OCI-LY3 (cell line): ENCODE measurements around the gene PIGT.

Experiments used
- H2AFZ ChIP-seq: fragments of 200-600, 300-600 bp; shearing (Covaris generic); 2 replicates; pipeline ENCODE4 v1.6.0; 2014; ENCODE audit warnings: antibody characterized with exemption, low read depth, low read length
- H3K27ac ChIP-seq: fragments of 200-600, 300-600 bp; sonication (generic); 2 replicates; pipeline ENCODE4 v1.5.1; 2014; ENCODE audit warnings: mild to moderate bottlenecking, low read length, moderate library complexity, mixed read lengths
- H3K27me3 ChIP-seq: fragments of 200-600, 300-600 bp; sonication (generic); 2 replicates; pipeline ENCODE4 v1.6.1; 2014; ENCODE audit warnings: low read depth, low read length, mixed read lengths
- H3K36me3 ChIP-seq: fragments of 200-600, 300-600 bp; sonication (generic); replicated peaks from 2 replicates; pipeline ENCODE3; 2014; ENCODE audit warnings: low read depth, low read length, mixed read lengths
- H3K4me1 ChIP-seq: fragments of 300-600, 200-600 bp; sonication (generic); 2 replicates; pipeline ENCODE4 v1.6.1; 2014; ENCODE audit warnings: low read length, mixed read lengths
- H3K4me2 ChIP-seq: fragments of 200-600, 300-600 bp; sonication (generic); 2 replicates; pipeline ENCODE4 v1.6.1; 2014; ENCODE audit warnings: low read length, mixed read lengths
- H3K4me3 ChIP-seq: fragments of 300-600, 200-600 bp; sonication (generic); 2 replicates; pipeline ENCODE4 v1.5.1; 2014; ENCODE audit warnings: antibody characterized with exemption, mild to moderate bottlenecking, low read length, moderate library complexity
- H3K79me2 ChIP-seq: fragments of 300-600, 200-600 bp; shearing (Covaris generic); 2 replicates; pipeline ENCODE4 v1.6.1; 2014; ENCODE audit warnings: mild to moderate bottlenecking, low read length, mixed read lengths
- H3K9ac ChIP-seq: fragments of 300-600, 200-600 bp; shearing (Covaris generic); 2 replicates; pipeline ENCODE4 v1.6.0; 2014; ENCODE audit warnings: mild to moderate bottlenecking, low read length, moderate library complexity
- H3K9me3 ChIP-seq: fragments of 200-600, 300-600 bp; shearing (Covaris generic); 2 replicates; pipeline ENCODE4 v1.6.1; 2014; ENCODE audit warnings: low read length, mixed read lengths; ENCODE audit not compliant: insufficient read depth
- H4K20me1 ChIP-seq: fragments of 200-600, 300-600 bp; sonication (generic); 2 replicates; pipeline ENCODE4 v1.6.1; 2016; ENCODE audit warnings: low read length, mixed read lengths; ENCODE audit not compliant: insufficient read depth
- CTCF ChIP-seq: fragments of 200-600, 300-600 bp; sonication (generic); IDR thresholded peaks from 2 replicates; pipeline ENCODE4 v1.5.1; 2014; ENCODE audit warnings: antibody characterized with exemption, low read length, low read depth
- EZH2phosphoT487 ChIP-seq: fragments of 200-600 bp; shearing (Covaris generic); IDR thresholded peaks from 2 replicates; pipeline ENCODE4 v1.6.1; 2018; ENCODE audit warnings: antibody characterized with exemption, mixed run types, low read depth

The PIGT gene

DNA sequence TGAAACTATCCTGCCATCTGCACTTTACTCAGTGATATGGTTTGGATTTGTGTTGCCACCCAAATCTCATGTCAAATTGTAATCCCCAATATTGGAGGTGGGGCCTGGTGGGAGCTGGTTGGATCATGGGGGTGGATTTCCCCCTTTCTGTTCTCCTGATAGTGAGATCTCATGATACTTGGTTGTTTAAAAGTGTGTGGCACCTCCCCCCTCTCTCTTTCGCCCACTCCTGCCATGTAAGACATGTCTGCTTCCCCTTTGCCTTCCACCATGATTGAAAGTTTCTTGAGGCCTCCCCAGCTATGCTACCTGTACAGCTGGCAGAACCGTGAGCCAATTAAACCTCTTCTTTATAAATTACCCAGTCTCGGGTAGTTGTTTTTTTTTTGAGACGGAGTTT, 18.0 kb downstream of the PIGT start:
- H3K4me2 ChIP-seq: no peak overlapping the region
- no peak overlapping the region for H3K9ac ChIP-seq
- H3K4me3 ChIP-seq: no peak overlapping the region
- TF ChIP-seq CTCF: no peak
- TF ChIP-seq EZH2phosphoT487: no peak
- H4K20me1 ChIP-seq: no peaks in the 10 kb centered on the region
- no peak overlapping the region for H2AFZ ChIP-seq
- H3K27ac ChIP-seq: no peak overlapping the region
- H3K79me2 ChIP-seq: no peaks in the 10 kb centered on the region
- no peaks in the 10 kb centered on the region for H3K9me3 ChIP-seq
- H3K27me3 ChIP-seq: peaks cover 8% of the 10 kb centered on the region; the same call in 1 of the 2 replicates
- H3K4me1 ChIP-seq: peaks cover 48% of the 10 kb centered on the region
- H3K36me3 ChIP-seq: peaks cover 15% of the 10 kb centered on the region

- peaks cover 9% of the 10 kb centered on the region for H3K27me3 ChIP-seq
- TF ChIP-seq CTCF (peak; percentile 100), EZH2phosphoT487 (no peak)
- peak overlapping the region; percentile 76 for H2AFZ ChIP-seq
- H4K20me1 ChIP-seq: no peaks in the 10 kb centered on the region
- H3K4me3 ChIP-seq: peak overlapping the region; percentile 78
- no peaks in the 10 kb centered on the region for H3K79me2 ChIP-seq
- H3K9me3 ChIP-seq: no peaks in the 10 kb centered on the region
- peak overlapping the region; percentile 88 for H3K4me2 ChIP-seq
- H3K27ac ChIP-seq: no peak overlapping the region
- H3K36me3 ChIP-seq: peaks cover 7% of the 10 kb centered on the region
- H3K9ac ChIP-seq: peak overlapping the region; percentile 60
- peaks cover 40% of the 10 kb centered on the region for H3K4me1 ChIP-seq
Observed at GRCh38 chr20:45436732-45437485, 21.0 kb downstream of the PIGT start.

DNA sequence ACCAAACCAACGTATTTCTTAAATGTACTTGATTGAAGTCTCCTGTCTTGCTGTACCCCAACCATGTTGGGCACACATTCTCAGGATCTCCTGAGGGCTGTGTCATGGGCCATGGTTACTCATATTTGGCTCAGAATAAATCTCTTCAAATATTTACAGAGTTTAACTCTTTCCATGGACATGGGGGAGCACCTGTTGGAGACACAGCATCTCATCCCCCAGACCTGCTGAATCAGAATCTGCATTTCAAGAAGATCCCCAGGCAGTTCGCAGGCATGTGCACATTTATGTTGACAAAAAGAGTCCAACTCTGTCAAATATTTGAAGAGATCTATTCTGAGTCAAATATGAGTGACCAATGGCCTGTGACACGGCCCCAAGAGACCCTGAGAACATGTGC, 24.5 kb downstream of the PIGT start:
- Histone ChIP-seq H3K9ac (no peak overlapping the region), H3K4me2 (no peak overlapping the region), H3K79me2 (no peaks in the 10 kb centered on the region), H4K20me1 (no peaks in the 10 kb centered on the region), H3K9me3 (no peaks in the 10 kb centered on the region), H3K36me3 (no peaks in the 10 kb centered on the region), H2AFZ (no peak overlapping the region), H3K4me3 (no peak overlapping the region), H3K4me1 (peaks cover 17% of the 10 kb centered on the region), H3K27ac (no peak overlapping the region), H3K27me3 (peaks cover 23% of the 10 kb centered on the region)
- no peak for TF ChIP-seq EZH2phosphoT487
- TF ChIP-seq CTCF: no peak

- Histone ChIP-seq H3K4me3 (no peak overlapping the region), H4K20me1 (no peaks in the 10 kb centered on the region), H3K4me1 (peaks cover 11% of the 10 kb centered on the region), H2AFZ (no peak overlapping the region), H3K9ac (no peak overlapping the region), H3K79me2 (no peaks in the 10 kb centered on the region), H3K27me3 (peaks cover 22% of the 10 kb centered on the region), H3K27ac (no peak overlapping the region), H3K36me3 (no peaks in the 10 kb centered on the region), H3K4me2 (no peak overlapping the region), H3K9me3 (no peaks in the 10 kb centered on the region)
- no peak for TF ChIP-seq CTCF
- TF ChIP-seq EZH2phosphoT487: no peak
Observed at GRCh38 chr20:45440891-45441685, 25.1 kb downstream of the PIGT start.
